Measurements from ENCODE around the gene OR7A10.
A peak's percentile ranks its signal among the peaks of the same experiment; 100 is the strongest.

The OR7A10 gene

DNA sequence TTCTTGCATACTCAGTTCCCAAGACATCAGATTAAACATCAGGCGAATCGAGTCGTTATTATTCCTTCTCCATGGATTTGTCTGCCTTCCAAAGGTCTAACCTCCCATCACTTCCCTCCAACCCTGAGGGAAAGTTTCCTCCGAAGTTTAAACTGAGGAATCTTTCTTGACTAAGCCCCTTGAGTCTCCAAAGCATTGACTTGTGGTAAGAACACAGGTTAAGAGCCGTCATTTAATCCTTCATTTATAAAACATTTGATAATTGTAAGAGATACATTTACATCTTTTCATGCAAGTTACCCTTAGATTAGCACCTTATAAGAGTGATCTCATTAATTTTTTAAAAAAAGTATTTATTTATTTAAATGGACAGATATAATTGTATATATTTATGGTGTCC lies at the start of gene OR7A10:
Gene OR7A10, minus strand, starts transcription at position 101 of the 400 bp plus-strand sequence. CDS start 7,045 bp downstream, outside the sequence.
- no peak for DNase-seq

GRCh38 chr19:14890643-14891379 lies 42.1 kb upstream of the OR7A10 start:
- DNase-seq: no peak

DNA sequence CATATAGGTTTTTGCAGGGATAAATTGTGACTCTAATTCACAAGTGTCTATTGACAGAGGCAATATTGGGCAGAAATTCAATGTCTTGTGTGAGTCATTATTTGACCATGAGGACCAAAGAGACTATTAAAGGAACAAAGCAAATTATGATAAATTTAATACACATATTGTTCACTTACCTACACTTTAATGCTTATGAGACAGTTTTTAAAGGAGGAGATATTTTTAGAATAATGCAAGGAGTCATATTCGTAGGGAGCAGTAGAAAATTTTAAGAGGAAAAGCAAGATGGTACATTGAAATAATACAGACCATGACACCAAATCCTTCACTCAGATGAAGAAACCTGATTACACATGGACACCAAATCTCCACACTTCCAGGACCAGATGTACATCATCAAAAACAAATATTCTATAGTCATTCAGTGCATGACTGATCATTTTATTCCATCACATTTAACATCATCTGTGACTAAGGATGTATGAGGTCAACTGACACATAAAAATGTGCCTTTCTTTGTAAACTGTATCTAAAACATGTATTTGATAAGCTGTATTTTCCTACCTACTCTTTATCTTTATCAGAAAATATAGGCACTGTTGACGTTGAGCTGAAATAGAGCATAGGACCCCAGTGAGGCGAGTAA lies 41.4 kb upstream of the OR7A10 start:
- no peak for DNase-seq

- DNase-seq: no peak
Measured at GRCh38 chr19:14886032-14886431, 37.3 kb upstream of the OR7A10 start, which contains the start of gene OR7A17. Gene OR7A17, minus strand, starts transcription at chr19:14886132. Its CDS starts 4,777 bp downstream, at chr19:14881355.

DNA sequence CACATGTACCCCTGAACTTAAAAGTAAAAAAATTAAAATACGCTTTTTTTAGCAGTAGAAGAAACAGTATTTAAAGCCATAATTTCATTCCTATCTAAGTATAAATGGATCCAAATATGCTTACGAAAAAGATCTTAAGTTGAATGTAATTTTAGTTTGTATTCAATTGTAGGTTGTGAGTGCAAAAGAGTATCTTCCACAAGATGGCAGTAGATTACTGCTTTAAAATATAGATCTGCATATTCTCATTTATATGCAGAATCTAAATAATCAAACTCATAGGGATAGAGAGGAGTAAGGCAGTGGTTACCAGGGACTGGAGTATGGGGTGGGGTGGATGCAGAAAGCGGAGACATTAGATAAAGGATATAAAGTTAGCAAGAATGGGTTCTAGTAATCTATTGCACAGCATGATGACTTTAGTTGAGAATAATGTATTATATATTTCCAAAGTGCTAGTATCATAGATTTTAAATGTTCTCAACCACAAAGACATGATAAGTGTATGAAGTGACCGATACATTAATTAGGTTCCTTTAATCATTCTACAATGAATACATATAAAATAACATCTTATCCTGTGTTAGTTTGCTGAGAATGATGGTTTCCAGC lies 23.0 kb upstream of the OR7A10 start:
- DNase-seq: peak; percentile 35

- DNase-seq: no peak
Measured at GRCh38 chr19:14868497-14868896, 19.8 kb upstream of the OR7A10 start.

DNA sequence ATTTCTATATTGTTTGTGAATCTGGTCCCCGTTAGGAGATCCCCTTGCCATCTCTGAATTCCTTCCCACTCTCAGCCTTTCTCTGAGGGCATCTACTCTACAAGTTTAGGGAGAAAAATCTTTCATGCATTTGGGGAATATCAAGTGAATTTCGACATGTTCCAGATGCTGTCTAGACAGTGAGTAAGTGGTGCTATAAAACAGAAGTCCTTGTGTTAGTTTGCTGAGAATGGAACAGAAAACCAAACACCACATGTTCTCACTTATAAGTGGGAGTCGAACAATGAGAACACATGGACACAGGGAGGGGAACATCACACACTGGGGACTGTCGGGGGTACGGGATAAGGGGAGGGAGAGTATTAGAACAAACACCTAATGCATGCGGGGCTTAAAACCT lies 5.1 kb downstream of the OR7A10 start:
- no peak for DNase-seq

DNA sequence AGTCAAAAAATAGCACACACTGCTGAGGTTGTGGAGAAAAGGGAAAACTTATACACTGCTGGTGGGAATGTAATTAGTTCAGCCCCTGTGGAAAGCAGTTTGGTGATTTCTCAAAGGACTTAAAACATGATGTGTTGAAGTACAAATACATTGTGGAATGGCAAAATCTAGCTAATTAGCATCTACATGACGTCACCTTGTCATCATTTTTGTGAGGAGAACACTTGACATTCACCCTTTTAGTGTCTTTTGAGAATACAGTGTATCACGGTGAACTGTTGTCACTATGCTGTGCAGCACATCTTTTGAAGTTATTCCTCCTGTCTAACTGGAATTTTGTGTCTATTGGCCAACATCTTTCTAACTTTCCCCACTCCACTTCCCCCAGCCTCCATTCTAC lies 5.6 kb downstream of the OR7A10 start:
- no peak for DNase-seq

DNA sequence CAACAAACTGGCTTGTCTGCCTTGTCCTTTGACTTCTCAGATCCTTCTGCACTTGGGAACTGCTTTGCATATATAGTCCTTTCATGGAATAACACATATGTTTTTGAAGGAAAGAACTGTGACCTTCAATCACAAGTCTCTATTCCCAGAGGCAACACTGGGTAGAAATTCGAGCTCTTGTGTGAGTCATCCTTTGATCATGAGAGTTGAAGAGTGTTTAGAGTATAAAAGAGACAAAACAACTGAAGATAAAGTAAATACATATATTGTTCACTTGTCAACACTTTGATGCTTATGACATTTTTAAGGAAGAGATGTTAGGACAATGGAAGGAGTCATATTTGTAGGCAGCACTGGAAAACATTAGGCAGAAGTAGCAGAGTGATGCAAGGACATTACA lies 8.5 kb downstream of the OR7A10 start:
- DNase-seq: no peak

- DNase-seq: no peak
Measured at GRCh38 chr19:14837391-14837790, 11.3 kb downstream of the OR7A10 start.

GRCh38 chr19:14835011-14835410 lies 13.7 kb downstream of the OR7A10 start, which contains the start of the genes OR7A5 and OR7C1:
Gene OR7A5, minus strand, starts transcription at chr19:14835185. Its CDS starts 6,944 bp downstream, at chr19:14828241.
Gene OR7C1, minus strand, starts transcription at chr19:14835185. Its CDS starts 35,049 bp downstream, at chr19:14800136.
- peak; percentile 77 for DNase-seq

GRCh38 chr19:14830702-14831101 lies 18.0 kb downstream of the OR7A10 start:
- no peak for DNase-seq

- DNase-seq: no peak
Measured at GRCh38 chr19:14826006-14826405, 22.7 kb downstream of the OR7A10 start.

- DNase-seq: no peak
Measured at GRCh38 chr19:14821937-14822336, 26.8 kb downstream of the OR7A10 start.

DNA sequence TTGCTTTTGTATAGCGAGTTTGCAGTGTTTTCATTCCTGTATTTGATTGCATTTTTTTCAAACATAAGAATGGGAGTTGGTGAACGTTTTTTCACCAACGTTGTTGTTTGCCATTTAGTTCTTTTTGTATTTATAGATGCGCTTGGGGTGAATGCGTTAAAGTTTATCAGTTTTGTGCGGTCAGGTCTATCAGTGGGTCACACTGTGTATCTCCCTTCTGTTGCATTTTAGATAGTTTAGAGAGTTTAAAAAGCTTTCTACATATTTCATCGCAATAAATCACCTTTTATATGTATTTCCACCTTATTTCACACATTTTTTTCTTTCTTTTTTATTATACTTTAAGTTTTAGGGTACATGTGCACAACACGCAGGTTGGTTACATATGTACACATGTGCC lies 30.1 kb downstream of the OR7A10 start:
- no peak for DNase-seq

- no peak for DNase-seq
Measured at GRCh38 chr19:14817052-14817451, 31.7 kb downstream of the OR7A10 start.

DNA sequence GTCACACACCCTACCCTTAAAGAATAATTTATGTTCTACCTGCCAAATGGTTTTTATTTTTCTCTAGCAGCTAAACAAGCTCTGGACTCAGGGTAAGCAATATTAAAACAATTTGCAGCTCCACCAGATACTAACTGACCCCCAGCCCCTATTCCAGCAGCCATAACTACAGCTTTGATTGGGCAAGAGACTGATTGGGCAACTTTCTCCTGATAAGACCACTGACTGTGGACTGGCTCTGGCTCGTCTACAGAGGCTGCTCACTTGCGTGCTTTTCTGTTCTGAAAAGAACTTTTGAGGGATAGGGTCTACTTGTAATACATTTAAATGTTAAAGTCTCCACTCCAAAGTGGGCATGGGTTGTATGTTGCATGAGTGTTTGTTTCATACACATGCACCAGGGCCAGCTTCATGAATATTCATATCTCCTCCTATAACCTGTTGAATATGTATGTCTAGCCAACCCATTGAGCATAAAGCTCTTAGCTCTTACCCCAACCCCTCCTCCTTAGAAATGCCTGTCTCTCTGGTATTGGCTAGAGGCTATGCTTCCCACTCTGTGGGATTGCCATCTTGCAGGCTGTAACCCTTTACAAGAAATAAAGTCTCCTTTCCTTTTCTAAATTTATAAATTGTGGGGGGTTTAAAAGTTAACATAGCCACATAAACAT lies 33.6 kb downstream of the OR7A10 start:
- DNase-seq: no peak

- no peak for DNase-seq
Measured at GRCh38 chr19:14809272-14810057, 39.3 kb downstream of the OR7A10 start.

DNA sequence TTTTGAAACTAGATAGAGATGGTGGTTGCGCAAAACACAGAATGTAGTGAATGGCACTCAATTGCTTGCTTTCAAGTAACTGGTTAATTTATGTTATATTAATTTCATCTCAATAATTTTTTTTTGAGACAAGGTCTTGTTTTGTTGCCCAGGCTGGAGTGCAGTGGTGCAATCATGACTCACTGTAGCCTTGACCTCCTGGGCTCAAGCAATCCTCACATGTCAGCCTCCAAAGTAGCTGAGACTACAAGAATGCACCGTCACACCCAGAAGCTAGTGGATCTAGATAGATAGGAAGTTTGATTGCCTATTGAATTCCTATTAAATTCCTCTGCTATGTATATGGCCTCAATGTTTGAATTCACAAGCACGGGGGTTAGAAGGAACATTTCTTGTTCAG lies 44.0 kb downstream of the OR7A10 start:
- no peak for DNase-seq

DNA sequence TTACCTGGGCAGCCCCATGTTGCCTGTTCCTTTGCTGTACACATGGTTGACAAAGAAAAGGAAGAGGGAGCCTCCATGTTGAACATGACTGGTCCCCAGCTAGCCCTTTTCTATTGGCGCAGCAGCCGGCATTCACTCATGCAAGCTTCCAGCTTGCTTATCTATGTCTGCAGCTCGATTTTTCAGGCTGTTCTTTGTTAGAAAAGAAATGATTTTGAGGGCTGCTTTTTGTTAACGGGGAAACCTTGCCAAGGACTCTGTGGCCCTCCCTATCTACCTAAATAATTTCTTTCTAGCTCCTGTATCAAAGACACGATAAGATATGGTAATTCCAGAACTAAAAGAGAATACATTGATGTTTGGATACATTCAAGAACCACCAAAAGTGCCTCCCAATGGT lies 50.0 kb downstream of the OR7A10 start:
- no peak for DNase-seq

GRCh38 chr19:14796021-14796420 lies 52.7 kb downstream of the OR7A10 start:
- no peak for DNase-seq

GRCh38 chr19:14795078-14795721 lies 53.5 kb downstream of the OR7A10 start:
- DNase-seq: no peak
